ENCODE measurements around the gene ELMO2. TPM values are rescaled to one million over a fixed set of nuclear protein-coding genes. Genes with fewer than 3 reads are reported as not detected.

Gene ELMO2
- total and polyA plus RNA-seq, 4 donors: 19.6 to 56.5 (median 45.9) TPM

- no peak for DNase-seq
- no peaks in the 10 kb centered on the region for H3K9me3 ChIP-seq (ENCODE audit: control insufficient read depth in 4 of 4, insufficient read depth in 3 of 4, low read length in 3 of 4)
- ATAC-seq (ENCODE audit: insufficient read depth, low FRiP score): no peak
- no peak overlapping the region for H3K4me3 ChIP-seq
- 60 to 65% methylated on average over 6 of the region's 6 CpGs for WGBS, 2 donors
- H3K36me3 ChIP-seq (ENCODE audit: control insufficient read depth in 4 of 4, insufficient read depth in 4 of 4, low read length in 4 of 4): no peaks in the 10 kb centered on the region
- no peak overlapping the region for H3K27ac ChIP-seq (ENCODE audit: low read depth in 1 of 2, low read length in 1 of 2)
- no peak overlapping the region for H3K9ac ChIP-seq (ENCODE audit: insufficient read depth in 1 of 2, low read length in 2 of 2)
- peaks cover 0 to 35% (median 3%) of the 10 kb centered on the region in 3 donors for H3K27me3 ChIP-seq (ENCODE audit: control insufficient read depth in 3 of 3, insufficient read depth in 3 of 3, low read length in 2 of 3)
- no peaks in the 10 kb centered on the region for H3K4me1 ChIP-seq (ENCODE audit: control insufficient read depth in 5 of 5, insufficient read depth in 5 of 5, low read length in 5 of 5)
- no peak for TF ChIP-seq CTCF (IDR thresholded peaks at IDR 0.05; ENCODE audit: control extremely low read depth, extremely low read depth)
Observed at GRCh38 chr20:46324960-46325703, 81.3 kb downstream of the ELMO2 start.

DNA sequence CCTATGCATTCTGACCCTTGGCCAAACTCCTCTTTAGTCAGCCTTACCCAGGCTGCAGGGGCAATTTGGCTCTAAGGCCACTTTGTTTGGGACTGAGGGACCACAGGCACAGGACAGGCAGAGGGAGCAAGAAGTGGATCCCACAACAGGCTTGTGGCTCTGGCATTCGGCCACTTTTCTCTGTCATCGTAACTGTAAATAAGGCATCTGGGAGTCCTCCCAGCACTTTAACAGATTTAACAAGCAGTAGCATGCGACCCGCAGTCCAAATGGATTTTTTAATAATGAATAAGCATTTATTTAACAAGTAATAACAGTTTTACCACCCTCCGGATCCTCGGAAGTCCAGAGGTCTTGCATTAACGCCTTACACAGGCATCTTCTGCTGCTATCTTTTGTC, 82.0 kb downstream of the ELMO2 start:
- no peaks in the 10 kb centered on the region for H3K4me1 ChIP-seq (ENCODE audit: control insufficient read depth in 5 of 5, insufficient read depth in 5 of 5, low read length in 5 of 5)
- no peaks in the 10 kb centered on the region for H3K36me3 ChIP-seq (ENCODE audit: control insufficient read depth in 4 of 4, insufficient read depth in 4 of 4, low read length in 4 of 4)
- H3K27ac ChIP-seq (ENCODE audit: low read depth in 1 of 2, low read length in 1 of 2): no peak overlapping the region
- DNase-seq: no peak
- H3K4me3 ChIP-seq: no peak overlapping the region
- 76 to 82% methylated on average over 7 of the region's 7 CpGs for WGBS, 2 donors
- no peaks in the 10 kb centered on the region for H3K9me3 ChIP-seq (ENCODE audit: control insufficient read depth in 4 of 4, insufficient read depth in 3 of 4, low read length in 3 of 4)
- peaks cover 0 to 39% (median 3%) of the 10 kb centered on the region in 3 donors for H3K27me3 ChIP-seq (ENCODE audit: control insufficient read depth in 3 of 3, insufficient read depth in 3 of 3, low read length in 2 of 3)
- ATAC-seq (ENCODE audit: insufficient read depth, low FRiP score): no peak
- TF ChIP-seq CTCF (IDR thresholded peaks at IDR 0.05; ENCODE audit: control extremely low read depth, extremely low read depth): no peak
- no peak overlapping the region for H3K9ac ChIP-seq (ENCODE audit: insufficient read depth in 1 of 2, low read length in 2 of 2)

DNA sequence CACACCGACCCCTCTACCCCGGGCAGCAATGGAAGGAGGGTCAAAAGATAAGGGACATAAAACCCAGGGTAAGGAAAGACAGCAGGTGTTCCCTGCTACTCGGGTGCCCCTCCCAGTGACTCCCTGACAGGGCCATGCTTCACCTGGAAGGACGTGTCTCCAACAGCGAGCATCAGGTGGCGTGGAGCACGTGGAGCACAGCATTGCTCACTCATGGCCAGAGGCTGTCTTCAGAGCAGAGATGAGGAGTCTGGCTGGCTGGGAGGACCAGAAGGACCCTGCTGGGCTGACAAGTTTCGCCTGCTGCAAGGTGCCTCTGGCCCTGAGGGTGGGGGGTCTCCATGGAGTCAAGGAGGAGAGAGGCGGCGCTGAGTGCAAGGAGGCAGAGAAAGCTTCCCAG, 82.9 kb downstream of the ELMO2 start:
- H3K27me3 ChIP-seq (ENCODE audit: control insufficient read depth in 3 of 3, insufficient read depth in 3 of 3, low read length in 2 of 3): peaks cover 0 to 44% (median 3%) of the 10 kb centered on the region in 3 donors

More for the DNA sequence above, 82.9 kb downstream of the ELMO2 start:
- no peak overlapping the region for H3K4me3 ChIP-seq
- H3K9ac ChIP-seq (ENCODE audit: insufficient read depth in 1 of 2, low read length in 2 of 2): no peak overlapping the region
- DNase-seq (no peak), ATAC-seq (ENCODE audit: insufficient read depth, low FRiP score) (no peak)
- no peaks in the 10 kb centered on the region for H3K4me1 ChIP-seq (ENCODE audit: control insufficient read depth in 5 of 5, insufficient read depth in 5 of 5, low read length in 5 of 5)
- H3K36me3 ChIP-seq (ENCODE audit: control insufficient read depth in 4 of 4, insufficient read depth in 4 of 4, low read length in 4 of 4): no peaks in the 10 kb centered on the region
- TF ChIP-seq CTCF (IDR thresholded peaks at IDR 0.05; ENCODE audit: control extremely low read depth, extremely low read depth): no peak
- no peak overlapping the region for H3K27ac ChIP-seq (ENCODE audit: low read depth in 1 of 2, low read length in 1 of 2)
- H3K9me3 ChIP-seq (ENCODE audit: control insufficient read depth in 4 of 4, insufficient read depth in 3 of 4, low read length in 3 of 4): peaks cover 0 to 3% (median 0%) of the 10 kb centered on the region in 4 donors
- 64 to 67% methylated on average over 10 of the region's 10 CpGs for WGBS, 2 donors
